SH-SY5Y (cell line): ENCODE data around the gene GIGYF2.

Source experiments
- GATA2 ChIP-seq: IDR thresholded peaks from 2 replicates; pipeline ENCODE4 v1.6.1; 2011; ENCODE audit warnings: mild to moderate bottlenecking, low read depth, low read length
- GATA3 ChIP-seq: IDR thresholded peaks from 2 replicates; pipeline ENCODE4 v1.6.1; 2011; ENCODE audit warnings: low read depth, mild to moderate bottlenecking, low read length, moderate library complexity

- TF ChIP-seq GATA2 (no peak), GATA3 (no peak)
These were observed 168.0 kb downstream of the GIGYF2 start for GRCh38 chr2:232865165-232865564.
